HG02973 (cell line): Measurements from ENCODE around the gene ZMYND8.

Experiments
- ATAC-seq: cut with Tn5 transposase; IDR thresholded peaks from one replicate; pipeline ENCODE4 v1.9.1; 2021; ENCODE audit warnings: moderate library complexity; ENCODE audit not compliant: unreplicated experiment

Gene ZMYND8

DNA sequence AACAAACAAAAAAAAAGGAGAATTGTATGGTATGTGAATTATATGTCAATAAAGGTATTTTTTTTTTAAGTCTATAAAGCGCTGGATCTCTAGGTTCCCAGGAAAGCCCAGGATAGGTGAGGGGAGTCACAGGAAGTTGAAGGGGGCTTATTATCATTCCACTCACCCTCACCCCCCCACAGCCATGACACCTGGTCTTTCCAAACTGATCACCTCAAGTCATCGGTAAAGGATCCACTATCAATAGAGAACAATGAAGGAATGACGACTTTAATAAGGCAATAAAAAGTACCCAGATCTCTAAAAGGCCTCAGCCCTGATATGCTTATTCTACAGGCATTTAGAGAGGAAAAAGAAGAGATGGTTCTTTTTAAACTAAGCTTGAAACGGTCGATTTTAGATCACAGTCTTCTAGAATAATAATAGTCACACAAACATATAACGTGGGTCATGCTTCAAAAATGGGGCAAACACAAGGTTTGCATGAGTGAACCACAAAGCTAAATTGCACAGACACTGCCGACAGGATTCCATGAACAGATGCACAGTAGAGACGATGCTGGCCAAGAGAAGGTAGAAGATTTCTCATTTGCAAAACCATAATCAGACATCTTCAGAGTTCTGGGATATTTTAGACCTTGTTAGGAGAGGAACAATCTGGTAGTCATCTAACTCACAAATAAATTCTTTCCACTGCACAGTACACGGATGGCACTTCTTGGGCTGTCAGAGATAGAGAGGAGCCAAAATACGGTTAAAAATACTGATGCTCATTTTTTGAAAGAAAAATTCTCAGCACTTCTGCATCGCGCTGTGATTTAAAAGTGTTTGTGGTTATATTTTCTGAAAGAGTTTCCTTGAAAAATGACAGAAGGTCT lies 21.0 kb downstream of the ZMYND8 start:
- ATAC-seq, result no peak

DNA sequence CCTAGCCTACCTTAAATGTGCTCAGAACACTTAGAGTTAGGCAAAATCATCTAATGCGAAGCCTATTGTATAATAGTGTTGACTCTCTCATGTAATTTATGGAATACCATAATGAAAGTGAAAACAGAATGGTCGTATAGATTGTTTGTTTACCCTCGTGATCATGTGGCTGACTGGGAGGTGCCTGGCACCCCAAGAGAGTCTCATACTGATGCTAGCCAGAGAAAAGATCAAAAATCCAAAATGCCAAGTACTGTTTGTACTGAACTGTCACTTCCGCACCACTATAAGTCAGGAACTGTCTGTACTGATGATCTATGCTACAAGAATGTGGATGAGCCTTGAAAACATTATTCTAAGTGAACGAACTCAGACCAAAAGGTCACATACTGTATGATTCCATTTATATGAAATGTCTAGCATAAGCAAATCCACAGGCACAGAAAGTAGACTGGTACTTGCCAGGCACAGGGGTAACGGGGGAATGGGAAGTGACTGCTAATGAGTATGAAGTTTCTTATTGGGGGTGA lies 22.4 kb downstream of the ZMYND8 start:
- no peak for ATAC-seq

DNA sequence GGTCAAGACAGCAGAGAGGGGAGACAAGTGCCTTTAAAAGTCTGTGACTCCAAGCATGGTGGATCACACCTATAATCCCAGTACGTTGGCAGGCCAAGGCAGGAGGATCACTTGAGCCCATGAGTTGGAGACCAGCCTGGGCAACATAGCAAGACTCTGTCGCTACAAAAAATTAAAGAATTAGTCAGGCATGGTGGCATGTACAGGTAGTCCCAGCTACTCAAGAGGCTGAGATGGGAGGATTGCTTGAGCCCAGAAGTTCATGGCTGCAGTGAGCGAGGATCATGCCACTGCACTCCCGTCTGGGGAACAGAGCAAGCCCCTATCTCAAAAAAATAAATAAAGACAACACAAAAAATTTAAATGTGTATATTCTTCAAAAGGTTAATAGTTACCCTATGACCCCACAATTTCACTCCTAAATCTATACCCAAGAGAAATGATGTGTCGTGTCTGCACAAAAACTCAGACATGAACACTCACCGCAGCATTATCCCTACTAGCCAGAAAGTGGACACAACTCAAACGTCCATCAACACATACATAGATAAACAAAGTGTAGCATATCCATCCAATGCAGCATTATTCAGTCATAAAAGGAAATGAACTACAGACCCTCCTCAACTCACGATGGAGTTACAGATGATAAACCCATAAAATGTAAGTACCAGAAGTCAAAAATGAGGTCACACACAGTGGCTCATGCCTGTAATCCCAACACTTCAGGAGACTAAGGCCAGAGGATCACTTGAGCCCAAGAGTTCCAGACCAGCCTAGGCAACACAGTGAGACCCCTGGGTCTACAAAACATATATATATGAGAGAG lies 23.9 kb downstream of the ZMYND8 start:
- ATAC-seq, result no peak

- ATAC-seq, result no peak
These were observed 25.4 kb downstream of the ZMYND8 start for GRCh38 chr20:47330933-47331708.

GRCh38 chr20:47330071-47330470 lies 26.4 kb downstream of the ZMYND8 start:
- ATAC-seq, result no peak

DNA sequence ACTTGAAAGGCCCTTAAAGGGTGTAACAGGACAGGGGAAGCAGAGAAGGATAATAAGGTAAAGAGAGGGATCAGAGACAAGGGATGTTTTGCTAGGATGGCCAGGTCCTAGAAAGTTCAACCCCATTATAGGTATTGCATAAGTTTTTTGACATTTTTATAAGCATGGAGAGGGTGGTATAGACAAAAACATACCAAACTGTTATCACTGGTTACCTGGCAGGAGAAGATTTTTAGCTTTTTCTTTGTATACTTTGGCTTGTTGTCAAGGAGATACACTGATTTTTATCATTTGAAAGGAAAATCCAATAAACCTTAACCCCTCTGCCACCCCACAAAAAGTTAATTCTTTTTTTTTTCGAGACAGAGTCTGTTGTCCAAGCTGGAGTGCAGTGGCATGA lies 28.4 kb downstream of the ZMYND8 start:
- no peak for ATAC-seq

- no peak for ATAC-seq
These were observed 28.8 kb downstream of the ZMYND8 start for GRCh38 chr20:47327711-47328110.

DNA sequence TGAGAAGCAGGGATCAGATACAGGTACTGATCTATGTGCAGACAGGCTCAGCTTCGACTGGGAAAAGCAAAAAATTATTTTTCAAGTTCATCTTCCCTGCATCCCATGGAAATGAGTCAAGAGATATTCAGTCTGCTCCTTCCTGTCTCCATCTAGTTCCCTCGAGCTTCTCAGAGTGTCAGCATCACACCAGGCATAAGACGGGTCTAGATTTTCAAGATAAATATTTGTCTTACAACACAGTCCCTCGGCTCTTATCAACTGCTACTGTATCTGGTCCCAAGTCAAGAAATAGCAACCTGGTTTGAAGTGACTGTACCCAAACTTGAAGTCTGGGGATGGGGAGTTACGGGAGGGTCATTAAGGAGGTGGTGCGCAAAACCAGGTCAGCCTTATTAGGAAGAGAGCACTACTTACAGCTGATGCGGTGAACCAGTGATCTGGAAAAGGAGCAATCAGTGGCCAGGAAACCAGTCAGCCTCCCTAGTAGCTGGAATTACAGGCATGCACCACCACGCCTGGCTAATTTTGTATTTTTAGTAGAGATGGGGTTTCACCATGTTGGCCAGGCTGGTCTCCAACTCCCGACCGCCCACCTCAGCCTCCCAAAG lies 29.7 kb downstream of the ZMYND8 start:
- no peak for ATAC-seq

- ATAC-seq, result no peak
These were observed 31.3 kb downstream of the ZMYND8 start for GRCh38 chr20:47325242-47325641.

DNA sequence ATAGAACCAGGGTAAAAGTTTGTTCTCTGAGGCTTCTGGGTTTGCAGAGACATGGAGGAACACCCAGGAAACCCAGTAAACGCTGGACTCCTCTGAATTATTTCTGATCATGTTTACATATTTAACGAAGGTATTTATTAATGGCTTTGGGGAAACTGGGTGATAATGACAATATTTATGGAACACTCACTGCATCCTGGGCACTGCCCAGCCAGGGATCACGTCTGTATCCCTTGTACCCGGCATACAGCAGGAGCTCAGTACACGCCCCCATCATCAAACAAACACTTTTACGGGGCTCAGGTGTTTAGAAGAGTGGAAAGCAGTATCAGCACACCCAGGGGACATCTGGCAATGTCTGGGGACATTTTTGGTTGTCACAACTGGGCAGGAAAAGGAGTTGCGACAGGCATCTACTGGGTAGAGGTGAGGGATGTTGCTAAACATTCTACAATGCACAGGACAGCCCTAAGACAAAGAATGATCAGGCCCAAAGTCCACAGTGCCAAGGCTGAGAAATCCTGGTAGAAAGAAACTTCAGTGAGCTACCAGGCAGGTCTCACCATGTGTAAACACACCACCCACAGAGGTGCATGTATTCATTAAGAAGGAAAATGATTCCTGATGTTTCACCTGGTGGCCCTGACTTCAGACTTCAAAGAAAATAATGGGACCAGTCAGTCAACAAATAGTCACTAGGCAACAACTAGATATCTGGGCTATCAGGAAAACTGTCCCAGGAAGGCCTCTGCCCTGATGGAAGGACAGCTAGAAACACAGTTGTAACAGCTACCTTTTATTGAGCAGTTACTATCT lies 35.3 kb downstream of the ZMYND8 start:
- no peak for ATAC-seq

GRCh38 chr20:47319517-47320252 lies 36.8 kb downstream of the ZMYND8 start:
- ATAC-seq, result no peak

GRCh38 chr20:47318586-47319516 lies 37.6 kb downstream of the ZMYND8 start:
- ATAC-seq, result no peak

- ATAC-seq, result no peak
These were observed 38.4 kb downstream of the ZMYND8 start for GRCh38 chr20:47318027-47318585.

DNA sequence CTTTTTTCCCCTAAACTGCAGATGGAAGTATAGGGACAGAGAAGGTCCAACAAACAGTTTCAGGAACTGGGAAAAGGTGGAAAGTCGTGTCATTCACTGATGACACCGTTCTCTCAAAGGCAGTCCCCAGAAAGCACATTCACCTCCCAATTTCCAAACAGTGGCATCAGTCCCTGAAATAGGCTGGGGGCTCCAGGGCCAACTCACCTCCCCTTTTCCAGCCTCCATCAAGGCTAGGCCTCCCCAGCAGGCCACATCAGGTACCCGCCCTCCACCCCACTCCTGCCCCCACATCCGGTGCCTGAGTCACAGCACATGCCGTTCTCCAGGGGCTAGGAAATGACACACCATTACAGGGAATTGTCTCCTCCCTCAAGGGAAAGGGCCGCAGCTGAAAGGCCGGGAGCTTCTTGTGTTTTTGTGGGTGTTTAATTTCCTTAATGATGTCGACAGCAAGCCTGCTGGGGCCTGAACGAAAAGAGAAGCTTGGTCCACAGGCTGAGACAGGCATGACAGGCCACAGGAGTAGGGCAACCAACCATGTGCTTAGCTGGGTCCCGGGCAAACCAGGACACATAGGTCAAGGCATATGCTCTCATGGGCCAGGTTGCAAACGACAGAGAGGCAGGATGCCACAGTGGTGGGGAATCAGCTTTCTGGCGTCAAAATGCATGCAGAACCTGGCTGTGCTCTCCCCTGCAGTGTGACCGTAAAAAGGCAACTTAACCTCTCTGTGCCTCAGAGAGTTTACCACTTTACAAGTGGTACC lies 39.2 kb downstream of the ZMYND8 start:
- ATAC-seq, result no peak

- ATAC-seq, result no peak
These were observed 39.7 kb downstream of the ZMYND8 start for GRCh38 chr20:47316776-47317126.

GRCh38 chr20:47315339-47316056 lies 41.0 kb downstream of the ZMYND8 start:
- no peak for ATAC-seq
